Activated CD4-positive, alpha-beta T cell treated with anti-CD3 and anti-CD28 coated beads for 36 hours (primary cell): Measurements from ENCODE around the gene CANT1. TPM values are rescaled to one million over a fixed set of nuclear protein-coding genes. Genes with fewer than 3 reads are reported as not detected.
"Not testable (repeated sequence)": the region's sequence is repeated elsewhere in the genome, so short reads cannot be mapped to it uniquely, and the experiment has no call there.

Experiments
- ATAC-seq: fragments of 200-7000 bp; cut with Tn5 transposase; one replicate; pipeline ENCODE4 v1.10.0; 2021; ENCODE audit warnings: mild to moderate bottlenecking, moderate library complexity
- CTCF ChIA-PET: fragments of 350-600 bp; sonication (Branson Sonifier 250); formaldehyde crosslinking; loops from one replicate; lab custom pipeline; 2021; ENCODE audit warnings: antibody characterized with exemption; lab: Charles Lee
- POLR2A ChIA-PET: fragments of 350-600 bp; sonication (Branson Sonifier 250); formaldehyde crosslinking; loops from one replicate; lab custom pipeline; 2021; ENCODE audit warnings: antibody characterized with exemption, inconsistent platforms; lab: Charles Lee
- DNase-seq: peaks from one replicate; pipeline ENCODE4 v3.0.0-alpha.2; 2020
- H3K27ac Mint-ChIP-seq: one replicate; pipeline ENCODE4 v1.8.0; 2021; ENCODE audit warnings: mixed read lengths
- H3K27me3 Mint-ChIP-seq: one replicate; pipeline ENCODE4 v1.8.0; 2021; ENCODE audit warnings: mixed read lengths
- H3K36me3 Mint-ChIP-seq: one replicate; pipeline ENCODE4 v1.8.0; 2021; ENCODE audit warnings: low read depth, mixed read lengths
- H3K4me1 Mint-ChIP-seq: one replicate; pipeline ENCODE4 v1.8.0; 2021; ENCODE audit warnings: mixed read lengths
- H3K4me3 Mint-ChIP-seq: one replicate; pipeline ENCODE4 v1.8.0; 2021; ENCODE audit warnings: mild to moderate bottlenecking, moderate library complexity, mixed read lengths
- H3K9me3 Mint-ChIP-seq: one replicate; pipeline ENCODE4 v1.8.0; 2021; ENCODE audit warnings: low read depth, mixed read lengths
- intact Hi-C, 2 experiments: fragments of 100-400 bp; cut with DNase I in 1 of 2; cut with micrococcal nuclease in 1 of 2; formaldehyde crosslinking; loops; one replicate each; pipeline versions ENCODE4 v1.14.2 to v1.15.1; 2022 to 2024; cut with DNase I, micrococcal nuclease
- total RNA-seq, 2 experiments: library from RNA; stranded (reverse); gene quantifications; one replicate each; pipeline ENCODE4 v1.2.3, GENCODE V29; 2021

CANT1 gene
- total RNA-seq, 2 experiments from 2014 or later = 44.0 to 52.9 TPM

GRCh38 chr17:79034931-79035485 is 25.4 kb upstream of the CANT1 start:
- DNase-seq = no peak

DNA sequence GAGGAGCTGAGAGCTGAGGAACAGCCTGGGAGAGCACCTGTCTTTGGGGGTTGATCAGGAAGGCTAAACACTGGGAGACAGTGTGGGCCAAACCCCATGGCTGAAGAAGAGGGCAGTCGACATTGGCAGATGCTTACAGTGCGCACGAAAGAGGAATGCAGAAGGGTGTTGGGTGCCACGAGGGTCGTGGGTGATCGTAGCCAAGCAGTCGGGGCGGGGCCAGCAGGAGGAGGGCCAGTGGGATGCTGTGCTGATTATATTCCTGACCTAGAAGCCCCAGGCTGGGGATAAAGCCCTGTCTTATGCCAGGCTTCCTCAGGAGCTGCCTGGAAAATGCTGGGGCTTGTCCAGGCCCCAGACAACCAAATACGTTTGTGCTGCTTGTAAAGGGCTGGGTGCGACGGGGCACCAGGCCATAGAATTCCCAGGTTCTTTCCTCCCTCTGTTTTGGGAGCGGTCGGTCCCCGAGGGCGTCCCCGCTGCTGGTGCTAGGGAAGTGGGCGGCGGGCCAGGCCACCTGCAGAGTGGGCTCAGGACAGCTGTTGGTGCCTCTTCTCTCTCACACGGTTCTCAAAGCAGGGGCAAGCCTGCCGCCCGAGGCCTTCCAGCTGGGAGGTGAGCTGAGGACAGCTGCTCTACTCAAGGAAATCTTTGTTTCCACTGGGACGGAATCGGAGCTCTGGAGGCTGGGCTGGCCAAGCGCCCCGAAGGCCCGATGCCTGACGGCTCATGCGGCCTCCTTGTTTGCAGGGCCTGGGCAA is 24.4 kb upstream of the CANT1 start:
- no peak overlapping the region for H3K4me3 Mint-ChIP-seq
- intact Hi-C loops = no loop called here
- POLR2A ChIA-PET = no interaction called here

More at GRCh38 chr17:79034931-79035485, 25.4 kb upstream of the CANT1 start:
- no peak for ATAC-seq
- H3K4me3 Mint-ChIP-seq = no peak overlapping the region
- intact Hi-C loops = no loop called here
- H3K36me3 Mint-ChIP-seq = no peaks in the 10 kb centered on the region
- H3K27ac Mint-ChIP-seq = no peak overlapping the region
- CTCF ChIA-PET = interaction anchor here (1.0 to 1.1 kb wide), 2 partner anchors 11 to 15 kb away, joined by 4 read pairs; no protein-coding TSS in a partner anchor
- POLR2A ChIA-PET = no interaction called here
- no peaks in the 10 kb centered on the region for H3K9me3 Mint-ChIP-seq
- peaks cover 2% of the 10 kb centered on the region for H3K27me3 Mint-ChIP-seq
- H3K4me1 Mint-ChIP-seq = no peaks in the 10 kb centered on the region

GRCh38 chr17:79033046-79033616 is 23.6 kb upstream of the CANT1 start:
- ATAC-seq (no peak), DNase-seq (no peak)
- intact Hi-C loops = no loop called here
- H3K4me1 Mint-ChIP-seq = no peaks in the 10 kb centered on the region
- ChIA-PET POLR2A (no interaction called here), CTCF (interaction anchor here (0.6 to 1.0 kb wide), 3 partner anchors 11 to 1312 kb away, joined by 3 to 4 read pairs (median 3); no protein-coding TSS in a partner anchor)
- H3K9me3 Mint-ChIP-seq = no peaks in the 10 kb centered on the region
- no peaks in the 10 kb centered on the region for H3K36me3 Mint-ChIP-seq
- peaks cover 2% of the 10 kb centered on the region for H3K27me3 Mint-ChIP-seq
- no peak overlapping the region for H3K4me3 Mint-ChIP-seq
- no peak overlapping the region for H3K27ac Mint-ChIP-seq

More for the DNA sequence above, 24.4 kb upstream of the CANT1 start:
- no peaks in the 10 kb centered on the region for H3K36me3 Mint-ChIP-seq
- H3K9me3 Mint-ChIP-seq = no peaks in the 10 kb centered on the region
- H3K27me3 Mint-ChIP-seq = peaks cover 2% of the 10 kb centered on the region
- no peak for DNase-seq
- no peak for ATAC-seq
- no peaks in the 10 kb centered on the region for H3K4me1 Mint-ChIP-seq
- CTCF ChIA-PET = interaction anchor here (0.6 to 1.0 kb wide), 3 partner anchors 12 to 1312 kb away, joined by 3 to 4 read pairs (median 3); no protein-coding TSS in a partner anchor
- no peak overlapping the region for H3K27ac Mint-ChIP-seq

- intact Hi-C loops = no loop called here
- no peak for DNase-seq
- ChIA-PET CTCF (interaction anchor here (1.0 kb wide), 1 partner anchor 12 kb away, joined by 4 read pairs; no protein-coding TSS in a partner anchor), POLR2A (no interaction called here)
- no peak overlapping the region for H3K27ac Mint-ChIP-seq
- no peaks in the 10 kb centered on the region for H3K9me3 Mint-ChIP-seq
- H3K36me3 Mint-ChIP-seq = no peaks in the 10 kb centered on the region
- ATAC-seq = no peak
- H3K27me3 Mint-ChIP-seq = peaks cover 2% of the 10 kb centered on the region
- no peaks in the 10 kb centered on the region for H3K4me1 Mint-ChIP-seq
- no peak overlapping the region for H3K4me3 Mint-ChIP-seq
These were observed 22.7 kb upstream of the CANT1 start for GRCh38 chr17:79031996-79032875.

DNA sequence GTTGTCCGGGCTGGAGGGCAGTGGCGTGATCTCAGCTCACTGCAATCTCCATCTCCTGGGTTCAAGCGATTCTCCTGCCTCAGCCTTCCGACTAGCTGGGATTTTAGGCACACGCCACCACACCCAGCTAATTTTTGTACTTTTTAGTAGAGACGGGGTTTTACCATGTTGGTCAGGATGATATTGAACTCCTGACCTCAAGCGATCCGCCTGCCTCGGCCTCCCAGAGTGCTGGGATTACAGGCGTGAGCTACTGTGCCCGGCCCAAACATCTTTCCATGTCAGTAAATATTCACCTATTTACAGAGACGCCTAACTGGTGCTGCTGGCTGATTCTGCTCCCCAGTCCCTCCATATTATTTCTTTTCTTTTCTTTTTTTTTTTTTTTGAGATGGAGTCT is 21.1 kb upstream of the CANT1 start:
- H3K4me1 Mint-ChIP-seq, POLR2A ChIA-PET, H3K9me3 Mint-ChIP-seq: not testable (repeated sequence)

GRCh38 chr17:79029327-79030009 is 19.9 kb upstream of the CANT1 start:
- Mint-ChIP-seq H3K27ac (no peak overlapping the region), H3K4me3 (no peak overlapping the region), H3K9me3 (no peaks in the 10 kb centered on the region), H3K4me1 (no peaks in the 10 kb centered on the region), H3K27me3 (peaks cover 17% of the 10 kb centered on the region), H3K36me3 (no peaks in the 10 kb centered on the region)
- ATAC-seq (no peak), DNase-seq (no peak)
- ChIA-PET POLR2A (no interaction called here), CTCF (interaction anchor here (0.6 to 1.1 kb wide), 5 partner anchors 11 to 1450 kb away, joined by 3 read pairs; no protein-coding TSS in a partner anchor)
- intact Hi-C loops = no loop called here

More for the DNA sequence above, 21.1 kb upstream of the CANT1 start:
- H3K36me3 Mint-ChIP-seq, intact Hi-C loops, H3K27me3 Mint-ChIP-seq, H3K27ac Mint-ChIP-seq, DNase-seq, ATAC-seq, H3K4me3 Mint-ChIP-seq: not testable (repeated sequence)
- CTCF ChIA-PET = interaction anchor here (0.6 kb wide), 1 partner anchor 66 kb away, joined by 3 read pairs; no protein-coding TSS in a partner anchor

DNA sequence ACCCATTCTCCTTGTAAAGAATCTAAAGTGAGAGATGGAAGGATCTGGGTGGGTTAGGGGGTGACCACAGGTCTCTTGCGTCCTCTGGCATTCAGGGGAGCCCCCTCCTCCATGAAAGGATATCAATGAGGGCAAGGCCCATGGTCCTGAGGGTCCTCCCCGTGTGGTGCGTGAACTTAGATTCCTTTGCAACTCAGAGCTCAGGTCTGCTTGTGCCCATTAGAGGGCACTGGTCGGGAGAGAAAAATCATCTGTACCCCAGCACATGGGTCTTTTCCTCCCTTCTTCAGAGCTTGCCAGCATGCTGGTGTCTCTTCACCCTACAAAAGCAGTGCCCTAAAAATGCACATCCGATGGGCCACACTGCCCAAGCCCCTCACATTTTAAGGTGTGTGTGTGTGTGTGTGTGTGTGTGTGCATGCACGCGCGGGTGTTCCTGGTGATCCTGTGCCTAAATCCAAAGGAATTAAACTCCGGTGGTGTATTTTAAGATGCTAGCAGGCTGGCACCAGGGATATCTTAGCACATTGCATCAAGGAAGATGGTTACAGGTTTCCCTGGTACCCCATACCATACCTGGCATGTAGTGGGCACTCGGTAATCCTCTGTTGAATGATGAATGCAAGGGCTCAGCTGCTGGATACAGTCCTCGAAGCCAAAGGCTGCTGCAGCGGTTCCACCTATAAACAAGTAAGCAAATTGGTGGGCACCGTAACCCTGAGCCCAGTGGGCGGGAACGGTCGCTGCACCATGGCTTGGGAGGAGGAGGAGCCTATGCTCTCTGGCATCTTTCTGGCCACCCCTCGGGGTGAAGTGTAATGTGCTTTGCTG is 19.1 kb upstream of the CANT1 start:
- H3K27ac Mint-ChIP-seq = no peak overlapping the region
- ATAC-seq = no peak
- peaks cover 20% of the 10 kb centered on the region for H3K27me3 Mint-ChIP-seq
- POLR2A ChIA-PET = no interaction called here
- no peak overlapping the region for H3K4me3 Mint-ChIP-seq
- no peaks in the 10 kb centered on the region for H3K9me3 Mint-ChIP-seq
- CTCF ChIA-PET = interaction anchor here (0.6 to 0.7 kb wide), 2 partner anchors 163 to 1451 kb away, joined by 3 read pairs; no protein-coding TSS in a partner anchor
- no peaks in the 10 kb centered on the region for H3K36me3 Mint-ChIP-seq
- H3K4me1 Mint-ChIP-seq = peaks cover 3% of the 10 kb centered on the region
- no peak for DNase-seq
- intact Hi-C loops = no loop called here

GRCh38 chr17:79027925-79028491 is 18.4 kb upstream of the CANT1 start:
- no peak overlapping the region for H3K27ac Mint-ChIP-seq
- no peak overlapping the region for H3K4me3 Mint-ChIP-seq
- ChIA-PET CTCF (no interaction called here), POLR2A (no interaction called here)
- peaks cover 25% of the 10 kb centered on the region for H3K27me3 Mint-ChIP-seq
- no peaks in the 10 kb centered on the region for H3K36me3 Mint-ChIP-seq
- ATAC-seq = no peak
- H3K9me3 Mint-ChIP-seq = no peaks in the 10 kb centered on the region
- peaks cover 3% of the 10 kb centered on the region for H3K4me1 Mint-ChIP-seq
- no peak for DNase-seq
- intact Hi-C loops = no loop called here

DNA sequence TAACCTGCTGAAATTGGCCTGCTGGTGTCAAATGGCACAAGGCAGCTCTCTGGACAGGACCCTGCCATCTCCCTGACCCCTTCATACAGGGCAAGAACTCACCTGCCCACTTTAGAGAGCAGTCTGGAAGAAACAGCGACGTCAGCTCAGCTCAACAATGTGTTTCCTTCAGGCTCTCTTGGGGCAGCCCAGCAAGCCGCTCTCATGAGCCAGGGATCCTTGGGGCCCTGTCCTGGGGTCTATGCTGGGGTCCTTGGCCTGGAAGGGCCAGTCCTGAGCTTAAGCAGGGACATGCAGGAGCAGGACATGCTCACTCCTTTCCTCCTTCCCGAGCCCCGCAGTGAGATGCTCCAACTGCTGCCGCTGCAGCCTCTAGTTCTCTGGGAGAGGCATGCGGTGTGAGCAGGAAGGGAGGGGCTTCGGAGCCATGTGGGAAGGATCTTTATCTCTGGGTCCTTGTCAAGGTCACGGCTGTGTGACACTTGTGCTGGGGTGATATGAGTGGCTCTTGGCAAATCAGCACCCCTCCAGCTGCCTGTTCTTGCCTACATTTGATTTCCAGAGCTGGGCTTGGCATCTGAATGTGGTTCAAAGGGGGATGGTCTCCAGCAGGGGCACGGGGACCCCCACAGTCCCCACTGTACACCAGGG is 17.8 kb upstream of the CANT1 start:
- Mint-ChIP-seq H3K4me1 (peaks cover 3% of the 10 kb centered on the region), H3K9me3 (no peaks in the 10 kb centered on the region), H3K27me3 (peaks cover 29% of the 10 kb centered on the region), H3K36me3 (no peaks in the 10 kb centered on the region), H3K4me3 (no peak overlapping the region), H3K27ac (no peak overlapping the region)
- DNase-seq = no peak
- intact Hi-C loops = no loop called here
- ChIA-PET POLR2A (no interaction called here), CTCF (interaction anchor here (0.9 kb wide), 1 partner anchor 14 kb away, joined by 3 read pairs; no protein-coding TSS in a partner anchor)
- ATAC-seq = no peak
